ENCODE results near the gene PTCH1. TPM values are rescaled to one million over a fixed set of nuclear protein-coding genes. Genes with fewer than 3 reads are reported as not detected.

The PTCH1 gene
- total RNA-seq, 1 experiment from 2014 or later, result 15.2 TPM

DNA sequence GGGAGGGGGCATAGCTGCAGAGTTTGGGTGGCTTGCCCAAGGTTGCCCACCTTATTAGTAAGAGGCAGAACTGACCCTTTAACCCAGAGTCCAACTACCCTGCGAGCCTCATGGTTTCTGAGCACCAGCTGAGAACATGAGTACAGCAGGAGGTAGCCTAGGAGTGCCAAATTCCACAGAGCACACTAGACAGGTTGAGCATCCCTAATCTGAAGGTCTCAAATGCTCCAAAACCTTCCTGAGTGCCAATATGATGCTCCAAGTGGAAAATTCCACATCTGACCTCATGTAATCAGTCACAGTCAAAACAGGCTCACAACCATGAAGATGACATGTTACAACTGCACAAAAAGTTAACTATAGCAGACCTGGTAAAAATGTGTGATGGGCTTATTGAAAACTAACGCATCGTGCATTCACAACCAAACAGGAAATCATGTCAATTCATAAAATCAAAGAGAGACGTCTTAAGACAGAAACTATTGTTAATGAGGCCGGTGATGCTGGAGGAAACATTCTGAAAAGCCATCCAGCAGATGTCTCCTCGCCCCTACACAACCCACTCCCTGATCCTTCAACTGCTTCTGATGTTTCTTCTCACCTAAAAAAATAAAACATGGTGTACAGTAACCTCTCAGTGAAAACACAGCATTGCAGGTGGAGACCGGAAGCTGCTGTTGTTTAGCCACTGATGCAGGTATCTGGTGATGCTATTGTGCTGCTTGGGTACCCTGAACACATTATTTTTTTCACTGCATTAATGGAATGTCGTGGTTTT is 25.0 kb downstream of the PTCH1 start:
- Histone ChIP-seq H3K27ac (ENCODE audit: low read depth, low read length) (no peak overlapping the region), H3K4me3 (replicated peaks in 1 of 2; ENCODE audit: low read depth in 1 of 2, low read length in 2 of 2) (no peak overlapping the region), H3K9ac (ENCODE audit: low read length) (no peak overlapping the region), H3K9me3 (ENCODE audit: control insufficient read depth in 1 of 2, insufficient read depth in 1 of 2, low read depth in 1 of 2, low read length in 2 of 2) (no peaks in the 10 kb centered on the region), H3K79me2 (ENCODE audit: insufficient read depth, low read length) (no peaks in the 10 kb centered on the region), H2AFZ (ENCODE audit: low read depth, low read length, poor library complexity, severe bottlenecking) (no peak overlapping the region), H3K27me3 (ENCODE audit: insufficient read depth, low read length) (no peaks in the 10 kb centered on the region), H3K9me2 (ENCODE audit: insufficient read depth) (no peaks in the 10 kb centered on the region), H3K4me1 (ENCODE audit: control insufficient read depth in 1 of 2, insufficient read depth in 2 of 2, low read length in 2 of 2) (no peaks in the 10 kb centered on the region), H3K36me3 (ENCODE audit: control insufficient read depth in 1 of 2, insufficient read depth in 2 of 2, low read length in 2 of 2) (no peaks in the 10 kb centered on the region), H4K20me1 (ENCODE audit: insufficient read depth) (no peaks in the 10 kb centered on the region), H3K4me2 (ENCODE audit: low read length) (no peak overlapping the region)
- BruUV-seq (replicated peaks), result no TSS peak
- RAD21 ChIA-PET (ENCODE audit: low non-redundant PET in 1 of 2, low total read pairs in 2 of 2, uncharacterized antibody in 2 of 2, unreplicated experiment in 2 of 2), result no interaction called here
- ATAC-seq, result no peak
- TF ChIP-seq POLR2A (IDR thresholded peaks at IDR 0.05; ENCODE audit: borderline replicate concordance, extremely low read depth, insufficient read depth, insufficient read length) (no peak), CBX3 (IDR thresholded peaks at IDR 0.05; ENCODE audit: low read depth) (no peak)
- TF ChIP-seq, protein P1, sequence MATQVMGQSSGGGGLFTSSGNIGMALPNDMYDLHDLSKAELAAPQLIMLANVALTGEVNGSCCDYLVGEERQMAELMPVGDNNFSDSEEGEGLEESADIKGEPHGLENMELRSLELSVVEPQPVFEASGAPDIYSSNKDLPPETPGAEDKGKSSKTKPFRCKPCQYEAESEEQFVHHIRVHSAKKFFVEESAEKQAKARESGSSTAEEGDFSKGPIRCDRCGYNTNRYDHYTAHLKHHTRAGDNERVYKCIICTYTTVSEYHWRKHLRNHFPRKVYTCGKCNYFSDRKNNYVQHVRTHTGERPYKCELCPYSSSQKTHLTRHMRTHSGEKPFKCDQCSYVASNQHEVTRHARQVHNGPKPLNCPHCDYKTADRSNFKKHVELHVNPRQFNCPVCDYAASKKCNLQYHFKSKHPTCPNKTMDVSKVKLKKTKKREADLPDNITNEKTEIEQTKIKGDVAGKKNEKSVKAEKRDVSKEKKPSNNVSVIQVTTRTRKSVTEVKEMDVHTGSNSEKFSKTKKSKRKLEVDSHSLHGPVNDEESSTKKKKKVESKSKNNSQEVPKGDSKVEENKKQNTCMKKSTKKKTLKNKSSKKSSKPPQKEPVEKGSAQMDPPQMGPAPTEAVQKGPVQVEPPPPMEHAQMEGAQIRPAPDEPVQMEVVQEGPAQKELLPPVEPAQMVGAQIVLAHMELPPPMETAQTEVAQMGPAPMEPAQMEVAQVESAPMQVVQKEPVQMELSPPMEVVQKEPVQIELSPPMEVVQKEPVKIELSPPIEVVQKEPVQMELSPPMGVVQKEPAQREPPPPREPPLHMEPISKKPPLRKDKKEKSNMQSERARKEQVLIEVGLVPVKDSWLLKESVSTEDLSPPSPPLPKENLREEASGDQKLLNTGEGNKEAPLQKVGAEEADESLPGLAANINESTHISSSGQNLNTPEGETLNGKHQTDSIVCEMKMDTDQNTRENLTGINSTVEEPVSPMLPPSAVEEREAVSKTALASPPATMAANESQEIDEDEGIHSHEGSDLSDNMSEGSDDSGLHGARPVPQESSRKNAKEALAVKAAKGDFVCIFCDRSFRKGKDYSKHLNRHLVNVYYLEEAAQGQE (IDR thresholded peaks at IDR 0.05; ENCODE audit: low read depth), result no peak
- POLR2A ChIA-PET, result no interaction called here
- no peak for DNase-seq (ENCODE audit: low read depth, low spot score)
- CTCF ChIA-PET, result no interaction called here
- intact Hi-C loops (cut with micrococcal nuclease), result no loop called here

DNA sequence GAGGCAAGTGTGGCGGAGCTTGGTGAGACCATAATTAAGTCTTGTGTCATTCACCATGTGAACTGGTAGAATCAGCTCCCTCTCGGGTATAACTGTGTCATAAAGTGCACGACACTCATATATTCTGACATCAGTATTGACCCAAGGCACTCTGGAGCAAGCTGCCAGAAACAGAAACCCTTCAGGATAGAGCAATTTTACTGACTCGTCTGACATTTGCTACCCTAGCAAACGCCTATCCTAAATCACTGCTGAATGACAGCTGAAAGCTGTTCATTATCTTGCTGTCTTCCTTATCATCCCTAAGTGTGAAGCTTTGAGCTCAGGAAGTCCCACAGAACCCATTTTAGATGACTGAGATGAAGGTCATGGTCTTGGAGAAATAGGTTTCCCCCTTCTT is 27.8 kb downstream of the PTCH1 start:
- no peak for DNase-seq (ENCODE audit: low read depth, low spot score)
- no peak for TF ChIP-seq CEBPB (IDR thresholded peaks at IDR 0.05; ENCODE audit: low read depth)
- TF ChIP-seq ZFX (IDR thresholded peaks at IDR 0.05), result no peak
- TF ChIP-seq SIN3A (IDR thresholded peaks at IDR 0.05; ENCODE audit: low read depth), result no peak
- TF ChIP-seq TCF7L2 (IDR thresholded peaks at IDR 0.05; ENCODE audit: borderline replicate concordance, extremely low read depth, insufficient read depth, insufficient read length), result no peak
- no peak for TF ChIP-seq POLR2A (IDR thresholded peaks at IDR 0.05; ENCODE audit: borderline replicate concordance, extremely low read depth, insufficient read depth, insufficient read length)
- no peak for TF ChIP-seq ELF1 (IDR thresholded peaks at IDR 0.05; ENCODE audit: borderline replicate concordance, low read depth)
- no peak for TF ChIP-seq POLR2AphosphoS5 (IDR thresholded peaks at IDR 0.05; ENCODE audit: low read depth, low read length)
- ATAC-seq, result no peak
- H3K36me3 ChIP-seq (ENCODE audit: control insufficient read depth in 1 of 2, insufficient read depth in 2 of 2, low read length in 2 of 2), result no peaks in the 10 kb centered on the region
- intact Hi-C loops (cut with micrococcal nuclease), result no loop called here
- H3K9me3 ChIP-seq (ENCODE audit: control insufficient read depth in 1 of 2, insufficient read depth in 1 of 2, low read depth in 1 of 2, low read length in 2 of 2), result no peaks in the 10 kb centered on the region
- H4K20me1 ChIP-seq (ENCODE audit: insufficient read depth), result no peaks in the 10 kb centered on the region
- H3K4me1 ChIP-seq (ENCODE audit: control insufficient read depth in 1 of 2, insufficient read depth in 2 of 2, low read length in 2 of 2), result no peaks in the 10 kb centered on the region
- H3K27ac ChIP-seq (ENCODE audit: low read depth, low read length), result no peak overlapping the region
- BruUV-seq (replicated peaks), result no TSS peak
- CTCF ChIA-PET, result no interaction called here
- no peaks in the 10 kb centered on the region for H3K79me2 ChIP-seq (ENCODE audit: insufficient read depth, low read length)
- no peaks in the 10 kb centered on the region for H3K27me3 ChIP-seq (ENCODE audit: insufficient read depth, low read length)
- no peak overlapping the region for H3K4me2 ChIP-seq (ENCODE audit: low read length)
- H3K9me2 ChIP-seq (ENCODE audit: insufficient read depth), result no peaks in the 10 kb centered on the region
- RAD21 ChIA-PET (ENCODE audit: low non-redundant PET in 1 of 2, low total read pairs in 2 of 2, uncharacterized antibody in 2 of 2, unreplicated experiment in 2 of 2), result no interaction called here
- no peak overlapping the region for H3K9ac ChIP-seq (ENCODE audit: low read length)
- POLR2A ChIA-PET, result no interaction called here
- H3K4me3 ChIP-seq (replicated peaks in 1 of 2; ENCODE audit: low read depth in 1 of 2, low read length in 2 of 2), result no peak overlapping the region
- no peak overlapping the region for H2AFZ ChIP-seq (ENCODE audit: low read depth, low read length, poor library complexity, severe bottlenecking)

Measured in HCT116 (cell line).